ENCODE results near the gene CSRP2.

The CSRP2 gene

DNA sequence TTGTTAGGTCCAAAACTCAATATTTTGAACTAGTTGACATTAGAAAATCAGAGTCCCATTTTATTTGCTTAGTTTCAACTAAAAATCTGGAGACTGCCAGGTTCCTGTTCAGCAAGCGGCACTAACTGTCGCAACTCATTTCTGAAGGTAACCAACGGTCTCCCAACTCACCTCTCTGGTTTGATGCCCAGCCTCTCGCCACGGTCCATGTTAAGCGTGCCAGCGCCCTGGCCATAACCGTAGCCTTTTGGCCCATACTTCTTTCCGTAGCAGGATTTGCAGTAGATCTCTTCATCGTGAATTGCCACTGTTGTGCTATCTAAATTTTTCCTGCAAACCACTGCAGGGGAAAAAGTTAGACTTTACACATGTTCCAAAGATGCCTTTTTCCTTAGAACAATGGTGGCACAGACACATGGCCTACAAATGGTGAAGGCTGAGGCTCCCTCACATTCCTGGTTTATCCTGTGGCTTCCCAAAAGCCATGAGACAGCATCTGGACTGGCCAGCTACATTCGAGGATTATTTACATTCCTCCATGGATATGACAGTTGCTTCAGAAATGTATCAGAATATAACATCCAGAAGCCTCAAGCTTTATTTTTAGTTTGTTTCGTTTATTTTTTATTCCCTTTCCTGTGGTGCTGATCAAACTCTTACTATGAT is 15.7 kb downstream of the CSRP2 start:
- Histone ChIP-seq H3K4me2 (ENCODE audit: low read length) (no peak overlapping the region), H3K9me2 (replicated peaks; ENCODE audit: control insufficient read depth, low read length) (no peaks in the 10 kb centered on the region), H3K36me3 (ENCODE audit: control insufficient read depth, low read length) (no peaks in the 10 kb centered on the region), H3K9me3 (ENCODE audit: control insufficient read depth, insufficient read depth, low read length) (no peaks in the 10 kb centered on the region), H3K27ac (ENCODE audit: low read depth, low read length) (no peak overlapping the region), H3K79me2 (ENCODE audit: control insufficient read depth, low read length) (no peaks in the 10 kb centered on the region), H3K4me3 (ENCODE audit: low read length) (no peak overlapping the region), H3F3A (ENCODE audit: control insufficient read depth, insufficient read depth) (no peaks in the 10 kb centered on the region), H4K20me1 (ENCODE audit: control insufficient read depth, insufficient read depth, low read depth, low read length) (no peaks in the 10 kb centered on the region), H3K4me1 (ENCODE audit: control insufficient read depth, low read length) (no peaks in the 10 kb centered on the region), H3K27me3 (ENCODE audit: control insufficient read depth, low read length) (no peaks in the 10 kb centered on the region)
- TF ChIP-seq, protein P1, sequence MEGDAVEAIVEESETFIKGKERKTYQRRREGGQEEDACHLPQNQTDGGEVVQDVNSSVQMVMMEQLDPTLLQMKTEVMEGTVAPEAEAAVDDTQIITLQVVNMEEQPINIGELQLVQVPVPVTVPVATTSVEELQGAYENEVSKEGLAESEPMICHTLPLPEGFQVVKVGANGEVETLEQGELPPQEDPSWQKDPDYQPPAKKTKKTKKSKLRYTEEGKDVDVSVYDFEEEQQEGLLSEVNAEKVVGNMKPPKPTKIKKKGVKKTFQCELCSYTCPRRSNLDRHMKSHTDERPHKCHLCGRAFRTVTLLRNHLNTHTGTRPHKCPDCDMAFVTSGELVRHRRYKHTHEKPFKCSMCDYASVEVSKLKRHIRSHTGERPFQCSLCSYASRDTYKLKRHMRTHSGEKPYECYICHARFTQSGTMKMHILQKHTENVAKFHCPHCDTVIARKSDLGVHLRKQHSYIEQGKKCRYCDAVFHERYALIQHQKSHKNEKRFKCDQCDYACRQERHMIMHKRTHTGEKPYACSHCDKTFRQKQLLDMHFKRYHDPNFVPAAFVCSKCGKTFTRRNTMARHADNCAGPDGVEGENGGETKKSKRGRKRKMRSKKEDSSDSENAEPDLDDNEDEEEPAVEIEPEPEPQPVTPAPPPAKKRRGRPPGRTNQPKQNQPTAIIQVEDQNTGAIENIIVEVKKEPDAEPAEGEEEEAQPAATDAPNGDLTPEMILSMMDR (IDR thresholded peaks at IDR 0.05; ENCODE audit: low read depth, low read length, poor library complexity, severe bottlenecking) = no peak
- TF ChIP-seq EZH2phosphoT487 (IDR thresholded peaks at IDR 0.05; ENCODE audit: borderline replicate concordance, low read length) = no peak

DNA sequence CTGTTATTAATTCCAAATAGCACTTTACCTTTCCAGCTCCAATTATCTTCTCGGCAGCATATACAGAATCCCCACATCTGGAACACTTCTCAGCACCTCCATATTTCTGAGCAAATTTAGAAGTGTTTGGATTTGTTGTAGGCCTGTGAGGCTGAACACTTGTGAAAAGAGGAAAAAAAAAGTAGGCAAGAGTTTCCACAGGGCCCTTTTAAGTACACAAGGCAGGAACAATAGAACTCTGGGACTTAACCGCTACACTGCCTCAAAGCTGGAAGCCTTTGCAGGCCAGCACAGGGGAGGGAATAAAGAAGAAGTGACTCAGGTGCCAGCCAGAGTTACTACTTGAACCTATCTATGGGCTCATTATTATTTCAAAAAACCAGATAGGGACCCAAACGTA is 18.6 kb downstream of the CSRP2 start:
- H3K9me3 ChIP-seq (ENCODE audit: control insufficient read depth, insufficient read depth, low read length) = no peaks in the 10 kb centered on the region
- H3K4me1 ChIP-seq (ENCODE audit: control insufficient read depth, low read length) = no peaks in the 10 kb centered on the region
- TF ChIP-seq, protein P1 (IDR thresholded peaks at IDR 0.05; ENCODE audit: low read depth, low read length, poor library complexity, severe bottlenecking) = no peak
- no peak for TF ChIP-seq EZH2phosphoT487 (IDR thresholded peaks at IDR 0.05; ENCODE audit: borderline replicate concordance, low read length)
- no peaks in the 10 kb centered on the region for H3F3A ChIP-seq (ENCODE audit: control insufficient read depth, insufficient read depth)
- no peak overlapping the region for H3K4me3 ChIP-seq (ENCODE audit: low read length)
- H3K79me2 ChIP-seq (ENCODE audit: control insufficient read depth, low read length) = no peaks in the 10 kb centered on the region
- H3K27ac ChIP-seq (ENCODE audit: low read depth, low read length) = no peak overlapping the region
- no peaks in the 10 kb centered on the region for H3K36me3 ChIP-seq (ENCODE audit: control insufficient read depth, low read length)
- H3K27me3 ChIP-seq (ENCODE audit: control insufficient read depth, low read length) = no peaks in the 10 kb centered on the region
- H3K9me2 ChIP-seq (replicated peaks; ENCODE audit: control insufficient read depth, low read length) = no peaks in the 10 kb centered on the region
- no peaks in the 10 kb centered on the region for H4K20me1 ChIP-seq (ENCODE audit: control insufficient read depth, insufficient read depth, low read depth, low read length)
- no peak overlapping the region for H3K4me2 ChIP-seq (ENCODE audit: low read length)

DNA sequence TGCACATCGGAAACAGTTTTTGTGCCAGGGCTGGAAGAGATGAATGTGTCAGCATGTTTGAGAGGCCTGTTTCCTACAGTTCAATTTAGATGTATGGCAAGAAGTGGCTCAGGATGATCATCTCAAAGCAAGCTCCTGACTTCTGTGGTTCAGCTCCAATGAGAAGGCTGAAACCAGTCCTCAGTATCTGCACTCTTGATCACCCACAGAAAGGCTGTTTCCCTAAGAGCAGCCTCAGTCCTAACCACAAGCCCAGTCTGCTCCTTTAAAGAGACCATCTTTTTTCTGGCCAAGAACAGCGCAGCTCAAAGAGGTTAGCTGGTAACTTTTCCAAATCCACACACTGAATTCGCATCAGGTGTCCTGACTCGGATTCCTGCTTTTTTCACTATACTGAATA is 19.2 kb downstream of the CSRP2 start:
- no peaks in the 10 kb centered on the region for H3K9me3 ChIP-seq (ENCODE audit: control insufficient read depth, insufficient read depth, low read length)
- no peaks in the 10 kb centered on the region for H3K9me2 ChIP-seq (replicated peaks; ENCODE audit: control insufficient read depth, low read length)
- H4K20me1 ChIP-seq (ENCODE audit: control insufficient read depth, insufficient read depth, low read depth, low read length) = no peaks in the 10 kb centered on the region
- no peaks in the 10 kb centered on the region for H3K79me2 ChIP-seq (ENCODE audit: control insufficient read depth, low read length)
- no peak overlapping the region for H3K4me3 ChIP-seq (ENCODE audit: low read length)
- TF ChIP-seq, protein P1 (IDR thresholded peaks at IDR 0.05; ENCODE audit: low read depth, low read length, poor library complexity, severe bottlenecking) = no peak
- no peak for TF ChIP-seq EZH2phosphoT487 (IDR thresholded peaks at IDR 0.05; ENCODE audit: borderline replicate concordance, low read length)
- no peak overlapping the region for H3K4me2 ChIP-seq (ENCODE audit: low read length)
- H3K36me3 ChIP-seq (ENCODE audit: control insufficient read depth, low read length) = no peaks in the 10 kb centered on the region
- H3K27me3 ChIP-seq (ENCODE audit: control insufficient read depth, low read length) = no peaks in the 10 kb centered on the region
- no peak overlapping the region for H3K27ac ChIP-seq (ENCODE audit: low read depth, low read length)
- no peaks in the 10 kb centered on the region for H3K4me1 ChIP-seq (ENCODE audit: control insufficient read depth, low read length)
- no peaks in the 10 kb centered on the region for H3F3A ChIP-seq (ENCODE audit: control insufficient read depth, insufficient read depth)
